Spleen (tissue), 11 donors: ENCODE measurements around the gene CDC25C. TPM values are rescaled to one million over a fixed set of nuclear protein-coding genes. Genes with fewer than 3 reads are reported as not detected.

ENCODE experiments used
- DNase-seq: peaks from one replicate; pipeline ENCODE4 v3.0.0-alpha.2; 2020
- H3K27ac ChIP-seq, 8 donors: fragments of 200-600 bp; sonication (generic) in 7 of 8; 1 replicate in 4 of 8; 2 replicates in 4 of 8; pipeline versions ENCODE4 v1.5.0 to v1.8.0; 2016 to 2021; ENCODE audit warnings: inconsistent platforms in 4 of 8, mild to moderate bottlenecking in 4 of 8, moderate library complexity in 1 of 8
- H3K27me3 ChIP-seq, 7 donors: fragments of 200-600 bp; sonication (generic) in 6 of 7; replicated peaks in 1 of 7; 1 replicate in 4 of 7; 2 replicates in 3 of 7; pipeline versions ENCODE4 v1.5.0 to v1.8.0; 2016 to 2021; ENCODE audit warnings: inconsistent platforms in 3 of 7, mild to moderate bottlenecking in 1 of 7
- H3K36me3 ChIP-seq, 6 donors: fragments of 200-600 bp; sonication (generic) in 5 of 6; 1 replicate in 4 of 6; 2 replicates in 2 of 6; pipeline versions ENCODE4 v1.5.0 to v1.8.0; 2016 to 2021; ENCODE audit warnings: inconsistent platforms in 2 of 6
- H3K4me1 ChIP-seq, 6 donors: fragments of 200-600 bp; sonication (generic) in 5 of 6; 1 replicate in 3 of 6; 2 replicates in 3 of 6; pipeline versions ENCODE4 v1.5.0 to v1.8.0; 2016 to 2021; ENCODE audit warnings: inconsistent platforms in 3 of 6
- H3K4me3 ChIP-seq, 8 donors: fragments of 200-600 bp; sonication (generic) in 7 of 8; 1 replicate in 4 of 8; 2 replicates in 4 of 8; pipeline versions ENCODE4 v1.5.0 to v1.8.0; 2016 to 2021; ENCODE audit warnings: inconsistent platforms in 4 of 8, mild to moderate bottlenecking in 4 of 8, moderate library complexity in 2 of 8
- H3K9me3 ChIP-seq, 8 donors: fragments of 200-600 bp; sonication (generic) in 7 of 8; 1 replicate in 4 of 8; 2 replicates in 4 of 8; pipeline versions ENCODE4 v1.5.0 to v1.8.0; 2016 to 2021; ENCODE audit warnings: inconsistent platforms in 4 of 8
- POLR2A ChIP-seq, 3 donors: fragments of 450-650 bp; IDR thresholded peaks; one replicate each; pipeline ENCODE4 v1.5.1; 2017; ENCODE audit warnings: antibody characterized with exemption in 3 of 3, mild to moderate bottlenecking in 1 of 3
- POLR2AphosphoS5 ChIP-seq, 3 donors: sonication (generic); formaldehyde crosslinking; IDR thresholded peaks; one replicate each; pipeline ENCODE4 v1.5.1; 2017; ENCODE audit warnings: antibody characterized with exemption in 3 of 3
- WGBS, 5 donors: extraction: QIAGEN DNeasy Blood & Tissue Kit in 3 of 5; methylation state at CpG; one replicate each; pipeline versions ENCODE4 v1.1.5 to v1.1.7; 2013 to 2018; 5-methylcytosine and 5-hydroxymethylcytosine counted together
- intact Hi-C: fragments of 100-400 bp; cut with DNase I; formaldehyde crosslinking; loops from one replicate; pipeline ENCODE4 v1.15.0; 2023; ENCODE audit warnings: low total_unique reads
- polyA plus RNA-seq, 3 donors: library from polyadenylated mRNA; stranded (reverse); fragments of 200-250 nt; gene quantifications; one replicate each; pipeline ENCODE4 v1.2.1, GENCODE V29; 2013
- total RNA-seq, 7 donors: library from RNA; depleted of rRNA in 3 of 7; stranded (reverse); fragments of >200 nt in 3 of 7; fragmentation: NEBNext Ultra II Directional in 4 of 7; extraction: Animal tissue kit (Norgen Biotek cat#: 25700) in 4 of 7; gene quantifications; one replicate each; pipeline versions ENCODE4 v1.1.0 to v1.2.1, GENCODE V29; 2016 to 2021
- TF ChIP-seq, protein P1 (sequence below), 11 experiments: fragments of 200-600 bp in 7 of 11; fragments of 450-650 bp in 4 of 11; sonication (generic) in 4 of 11; IDR thresholded peaks in 8 of 11; conservative IDR thresholded peaks in 3 of 11; 1 replicate in 7 of 11; 2 replicates in 4 of 11; pipeline versions ENCODE4 v1.4.0 to v1.8.0; 2016 to 2021; ENCODE audit warnings: antibody characterized with exemption in 11 of 11, inconsistent platforms in 4 of 11, mild to moderate bottlenecking in 1 of 11
- donor health status: healthy with polysubstance abuse.
- donor health status: DM: no; HTN: no; CAD: no; lungs with moderate emphysema.
- donor health status: DM: no; HTN: no; CAD: no.
- donor health status: Bipolar disorder and iron deficiency.
- donor health status: healthy.
- donor health status: DM: no; HTN: no; CAD: no.
- donor health status: DM: yes; HTN: yes; CAD: no.

The CDC25C gene
- total and polyA plus RNA-seq, 10 donors, result 0.25 to 6.0 (median 0.83) TPM

DNA sequence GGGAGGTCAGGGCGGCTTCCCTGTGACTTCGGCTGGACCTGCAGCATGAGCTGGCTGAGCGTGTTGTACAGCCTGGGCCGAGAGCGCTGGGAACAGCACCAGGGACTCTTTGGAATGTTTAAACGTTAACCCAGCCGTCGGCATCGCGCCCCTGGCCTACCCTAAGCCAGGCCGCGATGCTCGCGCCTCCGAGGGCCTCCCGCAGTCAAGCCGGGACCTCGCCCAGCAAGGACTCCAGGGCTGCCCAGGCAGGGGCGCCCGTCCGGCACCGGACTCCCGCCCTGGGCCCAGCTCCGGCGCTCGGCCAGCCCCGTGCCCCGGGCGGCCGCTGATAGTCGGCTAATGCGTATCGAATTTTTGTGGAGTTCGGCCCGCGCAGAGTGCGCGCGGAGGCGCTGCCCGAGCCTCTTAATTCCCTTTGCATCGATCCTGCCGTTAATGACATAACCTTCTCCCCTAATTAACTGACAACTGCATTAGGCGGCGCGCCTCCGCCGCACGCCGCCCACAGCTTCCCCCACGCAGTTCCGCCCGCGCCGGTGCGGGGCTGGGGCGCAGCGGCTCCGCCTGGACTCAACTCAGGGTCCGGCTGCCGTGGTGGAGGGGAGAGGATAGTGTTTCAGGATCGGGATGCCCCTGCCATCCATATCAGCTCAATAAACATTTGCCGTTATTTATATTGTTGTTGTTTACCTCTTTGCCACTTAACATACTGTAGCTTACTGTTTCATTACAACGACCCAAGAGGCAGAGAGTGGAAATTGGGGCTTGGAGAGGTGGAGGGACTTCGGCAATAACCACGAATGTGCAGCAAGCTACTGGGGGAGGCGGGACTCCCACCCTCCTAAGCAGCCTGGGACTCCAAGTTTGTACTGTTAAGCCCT is 89.7 kb downstream of the CDC25C start:
- Histone ChIP-seq H3K9me3 (no peaks in the 10 kb centered on the region), H3K4me3 (peak overlapping the region; percentile 24 to 69 (median 42)), H3K4me1 (peaks cover 7 to 21% (median 17%) of the 10 kb centered on the region in 6 donors), H3K27me3 (peaks cover 3 to 68% (median 24%) of the 10 kb centered on the region in 7 donors), H3K27ac (no peak overlapping the region), H3K36me3 (no peaks in the 10 kb centered on the region)
- intact Hi-C loops, result no loop called here
- TF ChIP-seq, protein P1, sequence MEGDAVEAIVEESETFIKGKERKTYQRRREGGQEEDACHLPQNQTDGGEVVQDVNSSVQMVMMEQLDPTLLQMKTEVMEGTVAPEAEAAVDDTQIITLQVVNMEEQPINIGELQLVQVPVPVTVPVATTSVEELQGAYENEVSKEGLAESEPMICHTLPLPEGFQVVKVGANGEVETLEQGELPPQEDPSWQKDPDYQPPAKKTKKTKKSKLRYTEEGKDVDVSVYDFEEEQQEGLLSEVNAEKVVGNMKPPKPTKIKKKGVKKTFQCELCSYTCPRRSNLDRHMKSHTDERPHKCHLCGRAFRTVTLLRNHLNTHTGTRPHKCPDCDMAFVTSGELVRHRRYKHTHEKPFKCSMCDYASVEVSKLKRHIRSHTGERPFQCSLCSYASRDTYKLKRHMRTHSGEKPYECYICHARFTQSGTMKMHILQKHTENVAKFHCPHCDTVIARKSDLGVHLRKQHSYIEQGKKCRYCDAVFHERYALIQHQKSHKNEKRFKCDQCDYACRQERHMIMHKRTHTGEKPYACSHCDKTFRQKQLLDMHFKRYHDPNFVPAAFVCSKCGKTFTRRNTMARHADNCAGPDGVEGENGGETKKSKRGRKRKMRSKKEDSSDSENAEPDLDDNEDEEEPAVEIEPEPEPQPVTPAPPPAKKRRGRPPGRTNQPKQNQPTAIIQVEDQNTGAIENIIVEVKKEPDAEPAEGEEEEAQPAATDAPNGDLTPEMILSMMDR (IDR thresholded peaks at IDR 0.05 in 8 of 11, conservative IDR thresholded peaks at IDR 0.05 in 3 of 11), result no peak
- peak in 1 of 3 donors; percentile 46 for TF ChIP-seq POLR2AphosphoS5 (IDR thresholded peaks at IDR 0.05)
- 5 to 9% (median 7%) methylated on average over 35 to 67 of the region's 67 CpGs for WGBS, 5 donors
- peak; percentile 83 for DNase-seq

DNA sequence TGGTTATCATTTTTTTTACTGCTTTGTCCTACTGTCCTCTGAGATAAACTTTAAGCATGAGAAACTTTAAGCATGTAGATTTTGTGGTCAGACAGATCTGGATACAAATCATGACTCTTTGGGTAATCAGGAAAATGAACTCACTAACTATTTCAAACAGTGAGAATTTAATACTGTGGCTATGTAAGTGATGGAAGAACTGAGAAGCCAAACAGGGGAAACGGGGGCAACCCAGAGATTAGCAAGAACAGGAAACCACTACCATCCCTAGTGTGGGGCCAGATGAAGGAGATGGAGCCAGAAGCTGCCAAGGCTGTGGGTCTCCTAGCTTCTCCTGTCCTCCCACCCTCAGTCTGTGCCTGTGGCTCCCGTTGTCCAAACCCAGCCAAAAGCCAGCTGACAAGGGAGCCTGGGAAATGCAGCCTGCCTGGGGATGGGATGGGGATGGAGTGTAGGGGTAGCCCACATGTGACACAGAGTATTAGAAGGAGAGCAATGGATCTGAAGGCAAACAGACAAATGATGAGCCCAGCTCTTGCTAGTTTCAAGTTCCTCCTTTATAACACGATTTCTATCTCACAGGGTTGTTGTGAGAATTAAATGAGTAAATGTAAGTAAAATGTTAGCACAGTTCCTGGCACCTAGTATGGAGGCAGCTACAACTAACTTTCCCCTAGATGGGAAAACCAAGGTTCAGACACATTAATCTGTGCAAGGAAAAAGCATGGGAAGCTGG is 90.8 kb downstream of the CDC25C start:
- H3K4me3 ChIP-seq, result no peak overlapping the region
- H3K36me3 ChIP-seq, result no peaks in the 10 kb centered on the region
- intact Hi-C loops, result no loop called here
- DNase-seq, result peak; percentile 36
- no peak for TF ChIP-seq POLR2A (IDR thresholded peaks at IDR 0.05)
- TF ChIP-seq, protein P1 (IDR thresholded peaks at IDR 0.05 in 8 of 11, conservative IDR thresholded peaks at IDR 0.05 in 3 of 11), result no peak
- TF ChIP-seq POLR2AphosphoS5 (IDR thresholded peaks at IDR 0.05), result no peak
- peaks cover 3 to 77% (median 24%) of the 10 kb centered on the region in 7 donors for H3K27me3 ChIP-seq
- H3K9me3 ChIP-seq, result no peaks in the 10 kb centered on the region
- H3K4me1 ChIP-seq, result peaks cover 7 to 21% (median 17%) of the 10 kb centered on the region in 6 donors
- no peak overlapping the region for H3K27ac ChIP-seq
- 16 to 42% (median 26%) methylated on average over 3 of the region's 3 CpGs for WGBS, 5 donors

DNA sequence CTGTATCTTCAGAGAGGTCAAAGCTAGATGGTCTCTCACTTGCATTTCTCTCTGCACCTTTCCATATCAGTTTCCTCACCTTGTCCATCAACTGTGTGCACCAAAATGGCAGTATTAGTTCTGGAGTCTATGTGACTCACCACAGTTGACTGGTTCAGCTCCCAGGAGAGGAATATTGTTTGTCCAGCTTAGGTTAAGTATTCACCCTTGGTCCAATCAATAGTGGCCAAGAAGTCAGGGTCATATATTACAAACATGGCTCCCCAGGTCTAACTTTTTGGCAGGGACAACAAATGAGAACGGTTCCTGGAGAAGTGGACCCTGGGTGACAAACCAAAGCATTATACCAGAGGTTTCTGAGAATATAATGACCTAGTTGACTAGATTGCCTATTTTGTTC is 93.6 kb downstream of the CDC25C start:
- WGBS, 5 donors, result 67 to 86% (median 76%) methylated on average over 1 of the region's 1 CpG
- intact Hi-C loops, result no loop called here
- Histone ChIP-seq H3K27me3 (peaks cover 3 to 81% (median 24%) of the 10 kb centered on the region in 7 donors), H3K36me3 (no peaks in the 10 kb centered on the region), H3K4me3 (no peak overlapping the region), H3K4me1 (peaks cover 7 to 21% (median 17%) of the 10 kb centered on the region in 6 donors), H3K27ac (no peak overlapping the region), H3K9me3 (no peaks in the 10 kb centered on the region)
- no peak for TF ChIP-seq POLR2A (IDR thresholded peaks at IDR 0.05)
- no peak for TF ChIP-seq POLR2AphosphoS5 (IDR thresholded peaks at IDR 0.05)
- TF ChIP-seq, protein P1 (IDR thresholded peaks at IDR 0.05 in 8 of 11, conservative IDR thresholded peaks at IDR 0.05 in 3 of 11), result no peak
- DNase-seq, result no peak

Other genes starting within 250 kb of the CDC25C start
- gene WNT8A, start 247.8 kb downstream of the CDC25C start, total RNA-seq, result under 1 TPM in 1 of 7 donors, not detected in 6; 0.60 TPM
- gene WNT8A, start 247.8 kb downstream of the CDC25C start, polyA plus RNA-seq, result under 1 TPM in 1 of 3 donors, not detected in 2; 0.05 TPM
- gene NME5, start 192.4 kb downstream of the CDC25C start, total RNA-seq, result 1 to 10 TPM in 2 of 7 donors, under 1 TPM in 1, not detected in 4; 0.55 to 1.3 (median 1.1) TPM
- gene NME5, start 192.4 kb downstream of the CDC25C start, polyA plus RNA-seq, result under 1 TPM; 0.13 to 0.47 (median 0.43) TPM
- 10 to 100 TPM; 49.0 to 78.6 (median 57.5) TPM for gene BRD8, start 153.2 kb downstream of the CDC25C start, total RNA-seq
- gene BRD8, start 153.2 kb downstream of the CDC25C start, polyA plus RNA-seq, result 10 to 100 TPM; 20.5 to 41.8 (median 31.8) TPM
- gene KIF20A, start 152.7 kb downstream of the CDC25C start, total RNA-seq, result 1 to 10 TPM; 1.5 to 5.9 (median 3.2) TPM
- 1 to 10 TPM in 2 of 3 donors, under 1 TPM in 1; 0.83 to 4.9 (median 1.2) TPM for gene KIF20A, start 152.7 kb downstream of the CDC25C start, polyA plus RNA-seq
- gene CDC23, start 118.5 kb downstream of the CDC25C start, total RNA-seq, result 10 to 100 TPM; 21.0 to 28.6 (median 23.3) TPM
- gene CDC23, start 118.5 kb downstream of the CDC25C start, polyA plus RNA-seq, result 10 to 100 TPM in 2 of 3 donors, 1 to 10 TPM in 1; 8.7 to 14.0 (median 12.2) TPM
- gene GFRA3, start 57.2 kb downstream of the CDC25C start, total RNA-seq, result not detected
- gene GFRA3, start 57.2 kb downstream of the CDC25C start, polyA plus RNA-seq, result 1 to 10 TPM in 1 of 3 donors, under 1 TPM in 1, not detected in 1; 0.14 to 1.2 TPM
- gene FAM53C, start 6.5 kb upstream of the CDC25C start, total RNA-seq, result 10 to 100 TPM; 28.8 to 42.0 (median 33.7) TPM
- gene FAM53C, start 6.5 kb upstream of the CDC25C start, polyA plus RNA-seq, result 10 to 100 TPM in 1 of 3 donors, 1 to 10 TPM in 2; 6.8 to 11.7 (median 7.7) TPM
- 10 to 100 TPM; 69.1 to 90.6 (median 79.6) TPM for gene KDM3B, start 20.9 kb upstream of the CDC25C start, total RNA-seq
- 10 to 100 TPM; 21.6 to 27.4 (median 24.8) TPM for gene KDM3B, start 20.9 kb upstream of the CDC25C start, polyA plus RNA-seq
- gene REEP2, start 107.3 kb upstream of the CDC25C start, total RNA-seq, result under 1 TPM in 5 of 7 donors, not detected in 2; 0.20 to 0.52 (median 0.41) TPM
- gene REEP2, start 107.3 kb upstream of the CDC25C start, polyA plus RNA-seq, result under 1 TPM; 0.52 to 0.98 (median 0.54) TPM
- gene EGR1, start 133.7 kb upstream of the CDC25C start, total RNA-seq, result 100 to 1,000 TPM in 2 of 7 donors, 10 to 100 TPM in 2, 1 to 10 TPM in 3; 2.8 to 138 (median 13.5) TPM
- 10 to 100 TPM in 1 of 3 donors, 1 to 10 TPM in 2; 2.7 to 11.7 (median 5.3) TPM for gene EGR1, start 133.7 kb upstream of the CDC25C start, polyA plus RNA-seq
- 10 to 100 TPM; 42.7 to 78.8 (median 56.1) TPM for gene ETF1, start 211.4 kb upstream of the CDC25C start, total RNA-seq
- gene ETF1, start 211.4 kb upstream of the CDC25C start, polyA plus RNA-seq, result 10 to 100 TPM; 21.3 to 35.4 (median 23.3) TPM
- 100 to 1,000 TPM; 108 to 187 (median 158) TPM for gene HSPA9, start 243.6 kb upstream of the CDC25C start, total RNA-seq
- gene HSPA9, start 243.6 kb upstream of the CDC25C start, polyA plus RNA-seq, result 10 to 100 TPM; 50.4 to 77.7 (median 62.2) TPM